Breast epithelium (tissue), 3 donors: Measurements from ENCODE around the gene ZNF681.

Experiments
- POLR2A ChIP-seq: fragments of 450-650 bp; IDR thresholded peaks from one replicate; pipeline ENCODE4 v1.6.1; 2016; ENCODE audit warnings: antibody characterized with exemption, mild to moderate bottlenecking, moderate library complexity
- TF ChIP-seq, protein P1 (sequence below), 3 donors: fragments of 450-650 bp; IDR thresholded peaks; one replicate each; pipeline ENCODE4 v1.5.1; 2016 to 2017; ENCODE audit warnings: antibody characterized with exemption in 3 of 3, mild to moderate bottlenecking in 3 of 3, moderate library complexity in 3 of 3

DNA sequence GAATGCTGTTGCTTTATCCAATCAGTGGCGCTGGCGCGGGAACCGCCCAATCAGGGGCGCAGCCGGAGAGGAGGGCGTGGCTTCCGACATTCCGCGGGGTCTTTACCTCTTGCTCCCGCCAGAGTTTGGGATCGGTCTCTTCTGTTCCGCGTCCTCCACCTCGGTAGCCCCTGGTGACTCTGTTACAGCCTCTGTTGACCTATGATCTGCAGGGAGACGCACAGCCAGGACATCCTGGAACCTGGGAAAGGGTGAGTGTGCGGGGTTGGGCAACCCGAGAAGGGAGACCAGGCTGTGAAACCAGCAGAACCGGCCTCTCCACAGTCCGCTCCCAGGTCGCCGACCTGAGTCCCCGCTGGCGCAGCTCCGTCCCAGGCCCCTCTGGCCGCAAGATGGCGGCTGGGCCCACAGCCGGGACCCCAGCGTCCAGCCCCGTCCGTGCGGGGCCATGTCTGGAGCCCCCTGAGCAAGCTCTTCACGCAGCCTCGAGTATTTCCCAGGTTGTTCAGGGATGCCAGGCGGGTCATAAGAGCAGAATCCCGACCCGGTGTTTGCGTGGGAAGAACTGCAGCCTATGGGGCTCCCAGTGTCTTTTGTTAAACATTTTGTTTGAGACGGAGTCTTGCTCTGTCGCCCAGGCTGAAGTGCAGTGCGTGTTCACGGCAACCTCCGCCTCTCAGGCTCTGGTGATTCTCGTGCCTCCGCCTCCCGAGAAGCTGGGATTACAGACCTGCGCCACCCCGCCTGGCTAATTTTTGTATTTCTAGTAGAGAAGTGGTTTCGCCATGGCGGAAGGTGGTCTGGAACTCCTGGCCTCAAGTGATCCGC is 4.4 kb upstream of the ZNF681 start:
- TF ChIP-seq, protein P1, sequence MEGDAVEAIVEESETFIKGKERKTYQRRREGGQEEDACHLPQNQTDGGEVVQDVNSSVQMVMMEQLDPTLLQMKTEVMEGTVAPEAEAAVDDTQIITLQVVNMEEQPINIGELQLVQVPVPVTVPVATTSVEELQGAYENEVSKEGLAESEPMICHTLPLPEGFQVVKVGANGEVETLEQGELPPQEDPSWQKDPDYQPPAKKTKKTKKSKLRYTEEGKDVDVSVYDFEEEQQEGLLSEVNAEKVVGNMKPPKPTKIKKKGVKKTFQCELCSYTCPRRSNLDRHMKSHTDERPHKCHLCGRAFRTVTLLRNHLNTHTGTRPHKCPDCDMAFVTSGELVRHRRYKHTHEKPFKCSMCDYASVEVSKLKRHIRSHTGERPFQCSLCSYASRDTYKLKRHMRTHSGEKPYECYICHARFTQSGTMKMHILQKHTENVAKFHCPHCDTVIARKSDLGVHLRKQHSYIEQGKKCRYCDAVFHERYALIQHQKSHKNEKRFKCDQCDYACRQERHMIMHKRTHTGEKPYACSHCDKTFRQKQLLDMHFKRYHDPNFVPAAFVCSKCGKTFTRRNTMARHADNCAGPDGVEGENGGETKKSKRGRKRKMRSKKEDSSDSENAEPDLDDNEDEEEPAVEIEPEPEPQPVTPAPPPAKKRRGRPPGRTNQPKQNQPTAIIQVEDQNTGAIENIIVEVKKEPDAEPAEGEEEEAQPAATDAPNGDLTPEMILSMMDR (IDR thresholded peaks at IDR 0.05): no peak
- TF ChIP-seq POLR2A: no peak
